Tibial nerve (tissue), 4 donors: Measurements from ENCODE around the gene GNG2. TPM values are rescaled to one million over a fixed set of nuclear protein-coding genes. Genes with fewer than 3 reads are reported as not detected.

ENCODE experiments used
- DNase-seq, 2 donors: peaks; one replicate each; pipeline ENCODE4 v3.0.0-alpha.2; 2019; ENCODE audit warnings: low spot score in 2 of 2
- H3K27ac ChIP-seq, 4 donors: fragments of 200-600 bp; sonication (generic) in 3 of 4; one replicate each; pipeline ENCODE4 v1.5.1; 2017 to 2019; ENCODE audit warnings: mild to moderate bottlenecking in 1 of 4
- H3K27me3 ChIP-seq, 2 donors: fragments of 200-600 bp; sonication (generic) in 1 of 2; one replicate each; pipeline versions ENCODE4 v1.5.1 to v1.6.0; 2017 to 2019
- H3K36me3 ChIP-seq, 3 donors: fragments of 200-600 bp; sonication (generic); one replicate each; pipeline ENCODE4 v1.5.1; 2018 to 2019
- H3K4me1 ChIP-seq, 4 donors: fragments of 200-600 bp; sonication (generic) in 3 of 4; one replicate each; pipeline ENCODE4 v1.5.1; 2017 to 2019
- H3K4me3 ChIP-seq, 4 donors: fragments of 200-600 bp; sonication (generic) in 3 of 4; one replicate each; pipeline ENCODE4 v1.5.1; 2017 to 2019; ENCODE audit warnings: mild to moderate bottlenecking in 1 of 4, moderate library complexity in 1 of 4
- H3K9me3 ChIP-seq, 4 donors: fragments of 200-600 bp; sonication (generic) in 3 of 4; one replicate each; pipeline ENCODE4 v1.5.1; 2017 to 2019
- EP300 ChIP-seq, 2 donors: sonication (generic); formaldehyde crosslinking; IDR thresholded peaks; one replicate each; pipeline ENCODE4 v1.6.1; 2017; ENCODE audit warnings: antibody characterized with exemption in 2 of 2, mild to moderate bottlenecking in 1 of 2
- POLR2A ChIP-seq, 2 donors: fragments of 450-650 bp; IDR thresholded peaks; one replicate each; pipeline ENCODE4 v1.6.1; 2017; ENCODE audit warnings: antibody characterized with exemption in 2 of 2, mild to moderate bottlenecking in 2 of 2, moderate library complexity in 2 of 2
- WGBS, 2 donors: methylation state at CpG; one replicate each; pipeline ENCODE4 v1.1.5; 2018; 5-methylcytosine and 5-hydroxymethylcytosine counted together
- total RNA-seq, 4 donors: library from RNA; depleted of rRNA; stranded (reverse); fragments of >200 nt; gene quantifications; one replicate each; pipeline ENCODE4 v1.1.0, GENCODE V29; 2016
- TF ChIP-seq, protein P1 (sequence below), 5 experiments: fragments of 200-600 bp in 3 of 5; fragments of 450-650 bp in 2 of 5; sonication (generic) in 3 of 5; IDR thresholded peaks; one replicate each; pipeline ENCODE4 v1.5.1; 2016 to 2019; ENCODE audit warnings: antibody characterized with exemption in 5 of 5, mild to moderate bottlenecking in 3 of 5, moderate library complexity in 2 of 5

GNG2 gene
- total RNA-seq, 4 donors from 2014 or later: 54.3 to 121 (median 73.3) TPM

DNA sequence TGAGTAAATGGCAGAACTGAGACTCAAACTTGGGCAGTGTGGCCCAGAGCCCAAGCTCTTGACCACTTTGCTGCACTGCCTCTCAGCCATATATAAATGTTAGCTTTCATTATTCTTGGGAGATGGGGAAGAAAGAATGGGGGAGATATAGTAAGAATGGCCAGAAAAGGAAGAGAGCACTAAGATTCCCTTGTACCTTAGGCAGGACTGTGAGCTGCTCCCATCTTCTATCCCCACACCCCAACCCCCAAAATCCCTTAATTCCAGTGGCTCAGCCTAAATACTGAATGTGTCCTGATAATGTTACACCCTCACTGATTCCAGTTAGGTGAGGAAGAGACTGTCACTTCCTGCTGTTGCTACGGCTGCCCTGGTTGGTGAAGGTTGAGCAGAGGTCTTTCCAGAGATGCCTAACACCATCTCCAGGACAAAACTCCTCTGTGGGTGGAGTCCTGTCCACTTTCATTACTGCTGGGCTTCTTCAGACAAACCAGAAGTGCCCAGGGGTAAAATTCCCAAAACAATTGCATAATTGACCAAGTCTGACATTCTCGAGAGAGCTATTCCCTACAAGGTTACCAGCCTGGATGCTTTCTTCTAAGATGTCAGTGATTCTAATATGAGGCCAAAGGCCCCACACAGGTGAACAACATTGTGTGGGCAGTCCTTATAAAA lies 51.8 kb downstream of the GNG2 start:
- 64 to 70% methylated on average over 2 of the region's 2 CpGs for WGBS, 2 donors
- no peak for DNase-seq
- peaks cover 0 to 56% (median 12%) of the 10 kb centered on the region in 4 donors for H3K4me1 ChIP-seq
- no peak overlapping the region for H3K4me3 ChIP-seq
- no peaks in the 10 kb centered on the region for H3K36me3 ChIP-seq
- H3K9me3 ChIP-seq: no peaks in the 10 kb centered on the region
- TF ChIP-seq POLR2A (IDR thresholded peaks at IDR 0.05): no peak
- TF ChIP-seq, protein P1, sequence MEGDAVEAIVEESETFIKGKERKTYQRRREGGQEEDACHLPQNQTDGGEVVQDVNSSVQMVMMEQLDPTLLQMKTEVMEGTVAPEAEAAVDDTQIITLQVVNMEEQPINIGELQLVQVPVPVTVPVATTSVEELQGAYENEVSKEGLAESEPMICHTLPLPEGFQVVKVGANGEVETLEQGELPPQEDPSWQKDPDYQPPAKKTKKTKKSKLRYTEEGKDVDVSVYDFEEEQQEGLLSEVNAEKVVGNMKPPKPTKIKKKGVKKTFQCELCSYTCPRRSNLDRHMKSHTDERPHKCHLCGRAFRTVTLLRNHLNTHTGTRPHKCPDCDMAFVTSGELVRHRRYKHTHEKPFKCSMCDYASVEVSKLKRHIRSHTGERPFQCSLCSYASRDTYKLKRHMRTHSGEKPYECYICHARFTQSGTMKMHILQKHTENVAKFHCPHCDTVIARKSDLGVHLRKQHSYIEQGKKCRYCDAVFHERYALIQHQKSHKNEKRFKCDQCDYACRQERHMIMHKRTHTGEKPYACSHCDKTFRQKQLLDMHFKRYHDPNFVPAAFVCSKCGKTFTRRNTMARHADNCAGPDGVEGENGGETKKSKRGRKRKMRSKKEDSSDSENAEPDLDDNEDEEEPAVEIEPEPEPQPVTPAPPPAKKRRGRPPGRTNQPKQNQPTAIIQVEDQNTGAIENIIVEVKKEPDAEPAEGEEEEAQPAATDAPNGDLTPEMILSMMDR (IDR thresholded peaks at IDR 0.05): no peak
- TF ChIP-seq EP300 (IDR thresholded peaks at IDR 0.05): no peak
- peak overlapping the region in 2 of 4 donors; percentile 10 to 15 for H3K27ac ChIP-seq
- H3K27me3 ChIP-seq: no peaks in the 10 kb centered on the region

DNA sequence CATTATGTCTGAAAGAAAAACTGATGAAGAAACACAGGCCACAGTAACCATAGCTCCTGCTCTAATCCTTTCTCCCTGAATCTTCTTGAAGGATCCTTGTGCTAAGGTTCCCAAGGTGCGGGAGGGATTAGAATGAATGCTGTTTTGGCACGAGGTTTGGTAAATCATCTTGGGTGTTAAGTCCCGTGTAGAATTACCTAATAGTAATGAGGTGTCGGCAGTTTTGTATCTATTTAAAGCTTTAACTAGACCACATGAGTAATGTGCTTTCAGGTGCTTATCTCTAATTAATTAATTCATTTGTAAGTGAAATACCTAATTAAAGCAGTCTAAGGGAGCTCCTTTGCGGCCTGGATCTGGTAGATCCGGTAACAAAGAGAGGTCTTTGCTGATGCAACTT lies 53.9 kb downstream of the GNG2 start:
- Histone ChIP-seq H3K27me3 (no peaks in the 10 kb centered on the region), H3K4me1 (peaks cover 0 to 60% (median 13%) of the 10 kb centered on the region in 4 donors), H3K4me3 (no peak overlapping the region), H3K36me3 (no peaks in the 10 kb centered on the region), H3K27ac (peak overlapping the region in 2 of 4 donors; percentile 38 to 75), H3K9me3 (no peaks in the 10 kb centered on the region)
- TF ChIP-seq EP300 (IDR thresholded peaks at IDR 0.05) (no peak), POLR2A (IDR thresholded peaks at IDR 0.05) (no peak)
- TF ChIP-seq, protein P1 (IDR thresholded peaks at IDR 0.05): no peak
- WGBS, 2 donors: 69 to 76% methylated on average over 6 of the region's 6 CpGs
- DNase-seq: no peak

DNA sequence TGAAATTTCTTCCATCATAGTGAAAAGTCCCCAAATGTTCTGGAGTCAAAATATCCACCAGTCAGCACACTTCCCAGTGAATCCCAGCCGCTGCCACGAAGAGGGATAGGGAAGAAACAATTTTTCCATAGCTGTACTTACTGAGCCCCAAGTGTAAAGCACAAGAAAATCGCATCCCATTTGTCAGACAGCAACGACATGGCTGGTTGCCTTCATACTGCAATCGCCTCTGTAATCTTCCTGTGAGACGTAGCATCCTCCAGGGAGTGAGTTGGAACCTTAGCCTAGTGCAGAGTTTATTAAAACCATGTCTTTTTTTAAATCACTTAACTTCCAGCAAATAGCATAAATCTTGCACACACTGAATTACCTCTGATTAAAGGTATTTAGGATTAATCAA lies 56.8 kb downstream of the GNG2 start:
- TF ChIP-seq POLR2A (IDR thresholded peaks at IDR 0.05) (no peak), EP300 (IDR thresholded peaks at IDR 0.05) (no peak)
- TF ChIP-seq, protein P1 (IDR thresholded peaks at IDR 0.05): no peak
- Histone ChIP-seq H3K27ac (peak overlapping the region in 2 of 4 donors; percentile 41 to 75), H3K36me3 (no peaks in the 10 kb centered on the region), H3K4me1 (peaks cover 0 to 74% (median 23%) of the 10 kb centered on the region in 4 donors), H3K4me3 (no peak overlapping the region), H3K27me3 (no peaks in the 10 kb centered on the region), H3K9me3 (no peaks in the 10 kb centered on the region)
- 64 to 73% methylated on average over 6 of the region's 6 CpGs for WGBS, 2 donors
- peak in 1 of 2 donors; percentile 19 for DNase-seq

DNA sequence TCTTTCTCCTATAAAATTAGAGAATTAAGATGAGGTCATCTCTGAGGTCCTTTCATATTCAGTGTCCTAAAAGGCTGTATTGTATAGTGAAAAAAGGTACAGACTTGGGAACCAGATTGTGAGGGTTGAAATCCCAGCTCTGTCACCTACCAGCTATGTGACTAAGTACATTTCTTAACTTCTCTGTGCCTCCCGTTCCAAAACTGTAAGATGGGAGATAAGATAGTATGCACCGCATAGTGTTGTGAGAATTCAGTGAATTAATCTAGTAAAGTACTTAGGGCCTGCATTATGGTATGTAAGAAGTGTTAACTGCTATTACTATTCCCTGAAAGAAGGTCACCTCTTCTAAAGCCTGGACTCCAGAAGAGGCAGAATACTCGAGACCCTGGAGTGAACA lies 60.6 kb downstream of the GNG2 start:
- H3K27ac ChIP-seq: peak overlapping the region in 3 of 4 donors; percentile 32 to 95 (median 89)
- H3K4me1 ChIP-seq: peaks cover 0 to 79% (median 27%) of the 10 kb centered on the region in 4 donors
- H3K36me3 ChIP-seq: no peaks in the 10 kb centered on the region
- H3K9me3 ChIP-seq: no peaks in the 10 kb centered on the region
- no peak for TF ChIP-seq EP300 (IDR thresholded peaks at IDR 0.05)
- DNase-seq: no peak
- WGBS, 2 donors: 53 to 59% methylated on average over 3 of the region's 3 CpGs
- no peak overlapping the region for H3K4me3 ChIP-seq
- no peaks in the 10 kb centered on the region for H3K27me3 ChIP-seq

DNA sequence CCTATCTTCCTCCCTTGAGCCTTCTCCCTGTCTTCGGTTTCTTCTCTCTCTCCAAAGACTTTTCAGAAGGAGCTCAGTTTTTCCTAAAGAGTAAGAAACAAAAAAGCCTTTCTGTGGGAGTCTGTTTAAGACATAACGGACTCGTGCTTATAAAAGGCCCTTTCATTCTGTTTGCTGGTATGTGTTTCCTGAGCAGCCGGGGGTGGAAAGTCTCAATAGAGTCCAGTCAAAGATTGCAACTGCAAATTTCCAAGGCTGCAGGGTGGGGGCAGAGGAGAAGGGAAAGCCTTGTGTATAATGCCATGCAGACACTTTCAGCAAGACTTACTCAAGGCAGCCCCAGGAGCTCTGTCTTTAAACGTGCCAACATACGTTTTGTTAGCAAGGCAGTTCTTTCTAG lies 62.2 kb downstream of the GNG2 start:
- H3K4me1 ChIP-seq: peaks cover 0 to 70% (median 24%) of the 10 kb centered on the region in 4 donors
- H3K36me3 ChIP-seq: no peaks in the 10 kb centered on the region
- peak overlapping the region in 1 of 4 donors; percentile 27 for H3K4me3 ChIP-seq
- DNase-seq: peak; percentile 31 to 35
- H3K27me3 ChIP-seq: no peaks in the 10 kb centered on the region
- H3K27ac ChIP-seq: peak overlapping the region; percentile 39 to 95 (median 68)
- TF ChIP-seq EP300 (IDR thresholded peaks at IDR 0.05): peak; percentile 74 to 91
- TF ChIP-seq, protein P1 (IDR thresholded peaks at IDR 0.05): no peak
- WGBS, 2 donors: 18 to 20% methylated on average over 6 of the region's 6 CpGs
- no peaks in the 10 kb centered on the region for H3K9me3 ChIP-seq
